ENCODE results near the gene AGO3.
A peak's percentile ranks its signal among the peaks of the same experiment; 100 is the strongest.
"Not testable (repeated sequence)": the region's sequence is repeated elsewhere in the genome, so short reads cannot be mapped to it uniquely, and the experiment has no call there.

Gene AGO3

DNA sequence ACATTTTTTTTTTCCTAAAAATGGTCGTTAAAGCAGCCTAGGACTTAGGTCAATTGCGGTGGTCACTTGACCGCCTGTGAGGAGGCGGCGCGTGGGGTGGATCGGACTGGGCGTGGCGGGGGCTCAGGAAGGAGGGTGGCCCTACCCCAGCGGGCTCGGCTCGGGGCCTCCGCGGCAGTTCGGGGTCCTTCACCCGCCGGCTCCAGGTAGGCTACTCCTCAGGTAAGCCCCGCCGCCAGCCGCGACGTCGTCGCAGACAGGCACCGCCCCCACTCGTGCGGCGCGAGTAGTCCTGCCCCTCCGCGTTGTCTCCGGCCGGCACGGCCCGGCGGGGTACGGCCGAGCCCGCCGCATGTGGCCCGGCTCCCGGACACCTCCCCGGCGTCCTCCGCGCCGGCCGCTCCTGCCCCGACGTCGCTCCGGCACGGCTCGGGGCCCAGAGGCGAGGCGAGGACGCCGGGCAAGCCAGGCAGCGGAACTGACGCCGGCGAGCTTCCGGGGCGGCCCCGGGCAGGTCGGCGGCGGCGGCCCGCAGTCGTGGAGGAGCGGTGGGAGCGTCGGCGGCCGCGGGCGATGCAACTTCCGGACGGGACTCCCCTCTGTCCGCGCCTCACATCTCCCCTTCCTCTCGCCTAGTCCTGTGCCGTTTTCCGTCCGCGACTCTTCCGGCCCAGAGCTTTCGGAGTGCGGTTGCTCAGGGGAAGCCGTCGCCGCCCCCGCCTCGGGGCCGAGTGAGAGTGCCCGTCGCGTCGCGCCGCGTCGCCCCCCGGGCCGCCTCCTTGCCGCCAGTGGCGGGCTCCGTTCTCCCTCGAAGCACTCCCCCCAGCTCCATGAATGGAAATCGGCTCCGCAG, at the start of gene AGO3:
Gene AGO3 (plus strand): TSS at position 513 of the 853 bp plus-strand sequence. CDS start 322 bp downstream, at position 835.
- DNase-seq (ENCODE audit: low read depth) = peak; percentile 73

DNA sequence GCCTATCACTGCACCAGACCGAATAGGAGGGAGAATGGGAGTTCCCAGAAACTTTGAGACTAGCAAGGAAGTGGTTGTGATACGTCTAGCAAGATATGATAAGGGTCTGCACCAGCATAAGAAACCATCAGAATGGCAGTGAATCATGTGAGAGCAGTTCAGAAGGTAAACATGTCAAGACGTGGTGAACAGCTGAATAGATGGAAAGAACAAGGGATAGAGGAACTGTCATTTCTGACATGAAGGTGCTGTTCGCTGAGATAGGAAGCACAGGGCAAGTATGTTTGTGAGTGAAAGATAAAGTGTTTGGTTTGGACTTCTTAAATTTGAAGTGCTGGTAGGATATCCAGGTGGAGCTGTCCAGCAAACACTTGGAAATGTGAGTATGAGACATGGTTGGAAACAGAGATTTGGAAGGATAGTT, 49.0 kb upstream of the AGO3 start:
- no peak for DNase-seq (ENCODE audit: low read depth)

DNA sequence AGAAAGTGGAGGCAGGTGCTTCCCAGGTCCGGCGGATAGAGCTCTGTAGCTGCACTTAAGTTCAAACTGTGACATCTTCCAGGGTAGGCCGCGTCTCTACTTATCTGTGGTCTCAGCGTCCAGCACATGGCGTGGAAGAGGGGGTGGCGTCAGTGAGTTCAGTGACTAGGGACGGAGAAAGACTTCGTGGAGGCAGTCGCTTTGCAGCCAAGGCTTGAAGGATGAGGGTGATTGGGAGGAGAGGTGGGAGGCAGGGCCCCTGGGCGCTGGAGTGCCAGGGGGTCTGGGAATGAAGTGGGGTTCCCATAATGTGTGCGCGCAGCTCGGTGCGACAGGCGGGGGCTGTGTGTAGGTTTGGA, 48.3 kb upstream of the AGO3 start:
- DNase-seq (ENCODE audit: low read depth) = no peak

- DNase-seq (ENCODE audit: low read depth) = peak; percentile 93
Measured at GRCh38 chr1:35882945-35883634, 47.8 kb upstream of the AGO3 start, which contains the start of gene AGO1. Gene AGO1, plus strand, starts transcription at chr1:35883209. Its CDS starts 213 bp downstream, at chr1:35883422.

GRCh38 chr1:35883635-35884101, 47.2 kb upstream of the AGO3 start:
- no peak for DNase-seq (ENCODE audit: low read depth)

DNA sequence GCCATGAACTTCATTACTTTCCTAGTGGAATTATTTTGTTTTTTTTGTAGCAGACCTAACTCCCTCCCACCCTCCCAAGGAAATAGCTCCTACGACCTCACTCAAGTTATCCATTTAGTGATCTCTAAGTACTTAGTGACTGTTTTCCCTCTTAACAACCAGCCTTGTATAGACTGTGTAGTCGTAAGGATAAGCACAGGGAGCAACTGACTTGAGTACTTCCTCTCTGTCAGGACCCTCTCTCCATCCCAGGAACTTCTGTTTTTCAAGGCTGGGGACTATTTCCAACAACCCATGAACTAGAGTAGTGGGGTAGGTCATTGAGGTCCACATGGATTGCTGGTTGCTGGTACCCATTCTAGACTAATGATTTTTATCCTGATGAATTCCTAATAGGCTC, 46.0 kb upstream of the AGO3 start:
- no peak for DNase-seq (ENCODE audit: low read depth)

DNA sequence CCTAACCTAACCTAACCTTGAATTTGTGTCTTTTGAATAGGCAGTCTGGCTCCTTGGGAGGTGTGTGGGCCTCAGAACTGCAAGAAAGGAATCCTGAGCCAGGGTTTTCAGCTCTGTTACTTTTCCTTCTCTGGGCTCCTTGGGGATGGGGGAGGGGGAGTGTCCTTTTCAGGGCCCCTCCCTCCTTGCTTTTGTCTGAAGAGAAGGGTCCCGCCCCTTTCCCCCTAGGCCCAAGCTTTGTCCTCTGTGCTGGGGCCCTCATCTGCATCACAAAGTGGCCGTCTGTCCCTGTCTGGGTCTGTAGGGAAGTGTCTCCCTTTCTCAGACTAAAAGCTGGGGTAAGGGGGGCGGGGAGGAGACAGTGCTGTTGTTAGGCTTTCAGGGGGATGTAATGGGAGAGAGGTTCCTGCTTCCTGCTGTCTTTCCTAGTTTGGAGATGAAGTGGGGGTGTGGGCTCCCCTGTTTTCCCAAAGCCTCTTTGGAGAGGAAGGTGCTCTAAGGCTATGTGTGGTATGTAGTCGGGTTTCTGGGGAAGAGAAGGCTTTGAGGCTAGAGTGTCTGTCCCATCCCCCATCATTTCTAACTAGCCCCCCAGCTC, 44.8 kb upstream of the AGO3 start:
- DNase-seq (ENCODE audit: low read depth) = no peak

- DNase-seq (ENCODE audit: low read depth) = no peak
Measured at GRCh38 chr1:35886577-35887431, 44.1 kb upstream of the AGO3 start.

DNA sequence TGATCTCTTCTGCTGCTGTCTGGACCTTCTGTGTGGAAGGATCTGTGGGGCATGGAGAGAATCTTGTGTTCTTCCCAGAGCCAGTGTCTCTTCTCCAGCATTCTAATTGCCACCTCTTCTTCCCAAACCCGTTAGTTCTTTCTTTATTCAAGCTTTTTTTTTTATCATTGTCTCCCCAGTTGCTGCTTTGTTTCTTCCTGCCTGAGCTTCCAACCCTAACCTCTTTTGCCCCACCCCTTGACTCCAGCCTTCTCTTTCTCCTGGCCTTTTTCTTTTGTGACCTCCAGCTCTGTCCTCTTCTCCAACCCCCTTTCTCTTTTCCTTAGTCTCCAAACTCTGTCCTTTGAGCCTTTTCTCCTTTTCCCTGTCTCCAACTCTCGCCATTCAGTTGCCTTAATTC, 43.4 kb upstream of the AGO3 start:
- no peak for DNase-seq (ENCODE audit: low read depth)

DNA sequence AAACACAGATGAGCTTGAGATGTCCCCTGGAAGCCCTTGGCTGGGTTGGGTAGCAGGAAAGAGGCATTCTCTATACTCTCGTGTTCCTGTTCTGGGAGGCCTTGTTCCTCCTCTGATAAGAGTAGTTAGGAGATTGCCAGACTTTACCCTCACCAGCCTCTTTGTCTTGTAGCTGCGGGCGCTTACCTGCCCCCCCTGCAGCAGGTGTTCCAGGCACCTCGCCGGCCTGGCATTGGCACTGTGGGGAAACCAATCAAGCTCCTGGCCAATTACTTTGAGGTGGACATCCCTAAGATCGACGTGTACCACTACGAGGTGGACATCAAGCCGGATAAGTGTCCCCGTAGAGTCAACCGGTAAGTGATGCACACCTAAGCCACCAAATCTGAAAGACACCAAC, 42.6 kb upstream of the AGO3 start:
- no peak for DNase-seq (ENCODE audit: low read depth)

GRCh38 chr1:35888981-35889380, 41.9 kb upstream of the AGO3 start:
- not testable (repeated sequence) for DNase-seq (ENCODE audit: low read depth)

DNA sequence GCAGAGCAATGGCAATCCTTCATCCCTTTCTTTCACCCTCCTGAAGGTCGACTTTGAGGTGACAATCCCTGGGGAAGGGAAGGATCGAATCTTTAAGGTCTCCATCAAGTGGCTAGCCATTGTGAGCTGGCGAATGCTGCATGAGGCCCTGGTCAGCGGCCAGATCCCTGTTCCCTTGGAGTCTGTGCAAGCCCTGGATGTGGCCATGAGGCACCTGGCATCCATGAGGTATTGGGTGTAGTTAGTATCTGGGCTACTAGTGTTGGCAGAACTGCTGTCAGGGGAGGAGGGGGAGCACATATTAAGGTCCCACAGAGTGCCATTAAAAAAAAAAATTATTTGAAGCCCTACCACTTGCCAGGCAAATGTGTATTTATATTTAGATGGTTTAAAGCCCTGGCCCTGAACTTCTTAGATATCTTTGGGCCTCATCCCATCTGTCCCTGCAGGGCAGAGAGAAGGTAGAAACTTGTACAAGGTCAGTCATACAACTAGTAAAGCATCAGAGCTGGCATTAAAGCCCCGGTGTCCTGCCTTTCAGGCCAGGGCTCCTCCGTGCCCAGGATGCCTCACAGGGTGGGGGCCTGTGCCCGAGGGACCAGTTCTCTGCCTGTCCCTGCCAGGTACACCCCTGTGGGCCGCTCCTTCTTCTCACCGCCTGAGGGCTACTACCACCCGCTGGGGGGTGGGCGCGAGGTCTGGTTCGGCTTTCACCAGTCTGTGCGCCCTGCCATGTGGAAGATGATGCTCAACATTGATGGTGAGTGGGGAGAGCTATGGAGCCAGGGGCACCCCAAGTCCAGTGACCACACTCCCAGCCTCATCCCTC, 37.6 kb upstream of the AGO3 start:
- DNase-seq (ENCODE audit: low read depth) = no peak

- DNase-seq (ENCODE audit: low read depth) = no peak
Measured at GRCh38 chr1:35894183-35894582, 36.7 kb upstream of the AGO3 start.

DNA sequence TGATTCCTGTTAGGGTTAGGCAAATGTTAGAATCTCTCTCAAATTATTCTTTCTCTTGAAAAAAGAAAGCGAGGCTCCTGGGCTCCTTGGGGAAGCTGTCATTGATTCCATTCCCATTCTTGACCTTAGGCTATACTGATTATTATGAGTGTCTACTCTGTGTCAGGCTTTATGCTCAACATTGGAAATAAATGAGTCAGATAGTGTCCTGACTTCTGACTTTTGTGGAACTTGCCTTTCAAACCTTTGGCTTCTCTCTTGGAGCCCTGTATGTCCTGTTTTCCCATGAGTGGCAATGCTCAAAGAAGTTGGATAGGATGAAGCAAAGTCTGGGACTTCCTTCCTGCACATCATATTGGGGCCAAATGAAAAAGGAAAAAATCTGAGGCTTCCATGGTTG, 36.2 kb upstream of the AGO3 start:
- DNase-seq (ENCODE audit: low read depth) = no peak

DNA sequence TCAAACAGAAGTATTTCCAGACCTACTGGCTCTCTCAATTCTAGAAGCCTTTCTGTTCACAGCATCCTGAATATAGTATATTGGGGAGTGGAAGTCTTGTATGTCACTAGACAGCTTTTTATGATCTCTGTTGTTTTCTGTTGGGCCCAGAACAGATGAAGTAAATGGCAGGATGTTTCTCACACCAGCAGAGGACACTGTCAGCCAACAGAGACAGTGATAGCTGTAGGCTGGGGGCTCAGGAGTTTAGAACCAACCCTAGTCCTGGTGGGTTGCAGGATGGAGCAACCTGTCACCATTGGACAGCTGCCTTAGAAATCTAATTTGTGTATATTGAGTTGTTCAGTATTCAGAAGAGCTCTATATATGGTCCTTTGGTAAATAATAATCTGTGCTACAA, 31.0 kb upstream of the AGO3 start:
- no peak for DNase-seq (ENCODE audit: low read depth)

DNA sequence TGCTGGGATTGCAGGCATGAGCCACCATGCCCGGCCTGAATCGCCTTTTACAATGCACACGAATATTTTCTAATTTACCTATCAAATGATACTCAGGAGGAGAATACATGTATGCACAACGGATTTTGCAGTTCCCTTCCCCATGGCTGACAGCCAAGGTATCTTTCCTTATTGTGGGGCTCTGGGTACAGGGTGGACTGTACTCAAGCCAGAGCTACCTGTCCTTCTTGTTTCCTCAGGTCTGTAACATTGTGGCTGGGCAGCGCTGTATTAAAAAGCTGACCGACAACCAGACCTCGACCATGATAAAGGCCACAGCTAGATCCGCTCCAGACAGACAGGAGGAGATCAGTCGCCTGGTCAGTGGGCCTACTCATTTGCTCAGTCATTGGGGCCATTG, 29.7 kb upstream of the AGO3 start:
- DNase-seq (ENCODE audit: low read depth) = no peak

DNA sequence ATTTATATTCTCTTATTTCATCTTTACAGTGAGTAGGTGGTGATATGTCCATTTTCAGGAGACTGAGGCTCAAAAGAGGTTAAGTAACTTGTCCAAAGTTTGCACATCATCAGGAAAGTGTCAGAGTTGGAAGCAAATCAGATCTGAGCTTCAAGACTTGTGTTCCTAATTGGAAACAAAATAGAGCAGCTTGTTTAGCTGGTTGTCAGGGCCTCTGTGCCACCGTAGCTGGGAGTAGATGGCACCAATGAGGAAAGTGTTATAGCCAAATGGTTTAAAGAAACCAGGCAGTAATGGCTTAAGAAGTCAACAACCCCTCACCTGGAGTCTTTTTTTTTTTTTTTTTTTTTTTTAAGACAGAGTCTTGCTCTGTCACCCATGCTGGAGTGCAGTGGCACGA, 28.2 kb upstream of the AGO3 start:
- no peak for DNase-seq (ENCODE audit: low read depth)

DNA sequence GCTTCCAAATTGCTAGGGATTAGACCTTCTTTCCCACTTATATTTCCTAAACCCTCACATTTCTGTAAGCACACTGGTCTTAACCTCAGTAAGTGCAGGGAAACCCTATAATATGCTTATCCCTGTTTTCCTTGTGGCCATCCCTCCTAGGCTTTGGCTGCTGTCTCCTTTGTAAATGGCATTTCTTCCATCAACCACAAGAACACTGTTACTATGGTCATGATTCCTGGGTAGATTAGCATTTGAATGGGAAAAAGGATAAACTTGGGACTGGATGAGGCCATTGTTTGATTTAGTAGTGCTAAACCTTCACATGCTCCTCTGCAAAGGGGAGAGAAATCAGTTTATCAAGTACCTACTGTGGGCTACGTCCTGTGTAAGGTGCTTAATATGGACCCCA, 16.2 kb upstream of the AGO3 start:
- no peak for DNase-seq (ENCODE audit: low read depth)

GRCh38 chr1:35915693-35916092, 15.2 kb upstream of the AGO3 start:
- no peak for DNase-seq (ENCODE audit: low read depth)

DNA sequence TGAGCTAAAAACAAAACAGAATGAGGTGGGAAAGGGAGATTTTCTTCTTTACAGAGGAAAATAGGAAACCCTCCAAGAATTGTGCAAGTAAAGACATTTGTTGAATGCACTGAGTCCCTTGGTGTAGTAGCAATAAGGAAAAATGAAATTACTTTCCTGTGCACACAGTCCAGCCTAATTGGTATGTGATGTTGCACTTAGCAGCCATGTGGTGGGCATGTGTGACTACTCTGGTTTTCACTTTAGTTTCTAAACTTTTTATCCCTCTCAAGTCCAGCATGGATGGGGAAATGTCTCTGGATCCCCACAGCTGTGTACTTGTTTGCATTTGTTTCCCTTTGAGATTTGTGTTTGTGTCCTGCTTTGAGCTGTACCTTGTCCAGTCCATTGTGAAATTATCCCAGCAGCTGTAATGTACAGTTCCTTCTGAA, 7.1 kb upstream of the AGO3 start:
- no peak for DNase-seq (ENCODE audit: low read depth)

- DNase-seq (ENCODE audit: low read depth) = no peak
Measured at GRCh38 chr1:35924838-35925237, 6.1 kb upstream of the AGO3 start.

Measured in stimulated activated CD8-positive, alpha-beta memory T cell treated with anti-CD3 and anti-CD28 coated beads, Interleukin-7, amount 100 ng/mL, for 24 hours (primary cell).